OCI-LY1 (cell line): Measurements from ENCODE around the gene PTGIS.

Experiments
- H2AFZ ChIP-seq: fragments of 200-600 bp; sonication (generic), shearing (Covaris generic); 2 replicates; pipeline ENCODE4 v1.6.0; 2014; ENCODE audit warnings: antibody characterized with exemption, mild to moderate bottlenecking, low read length
- H3F3A ChIP-seq: fragments of 200-600 bp; sonication (generic), shearing (Covaris generic); 2 replicates; pipeline ENCODE4 v1.6.0; 2014; ENCODE audit warnings: mild to moderate bottlenecking, antibody characterized with exemption, low read length, moderate library complexity; ENCODE audit not compliant: insufficient read depth
- H3K27ac ChIP-seq: fragments of 200-600 bp; sonication (generic); 2 replicates; pipeline ENCODE4 v1.5.1; 2014; ENCODE audit warnings: low read length, mixed run types, mild to moderate bottlenecking, low read depth; ENCODE audit not compliant: poor library complexity, severe bottlenecking
- H3K27me3 ChIP-seq: fragments of 200-600 bp; sonication (generic); 2 replicates; pipeline ENCODE4 v1.6.0; 2014; ENCODE audit warnings: antibody characterized with exemption, mild to moderate bottlenecking, low read length, moderate library complexity; ENCODE audit not compliant: insufficient read depth
- H3K36me3 ChIP-seq: fragments of 200-600 bp; sonication (generic); 2 replicates; pipeline ENCODE4 v1.6.1; 2014; ENCODE audit warnings: mild to moderate bottlenecking, antibody characterized with exemption, low read length, moderate library complexity, mixed read lengths; ENCODE audit not compliant: insufficient read depth
- H3K4me1 ChIP-seq: fragments of 200-600 bp; sonication (generic); 2 replicates; pipeline ENCODE4 v1.5.1; 2014; ENCODE audit warnings: mild to moderate bottlenecking, low read length, moderate library complexity; ENCODE audit not compliant: insufficient read depth, severe bottlenecking
- H3K4me2 ChIP-seq: fragments of 200-600 bp; sonication (generic), shearing (Covaris generic); 2 replicates; pipeline ENCODE4 v1.6.1; 2014; ENCODE audit warnings: low read length
- H3K4me3 ChIP-seq: fragments of 200-600 bp; sonication (generic); 2 replicates; pipeline ENCODE4 v1.5.1; 2014; ENCODE audit warnings: low read length, low read depth, mild to moderate bottlenecking, mixed read lengths; ENCODE audit not compliant: poor library complexity, severe bottlenecking
- H3K79me2 ChIP-seq: fragments of 200-600 bp; shearing (Covaris generic); 2 replicates; pipeline ENCODE4 v1.6.1; 2016; ENCODE audit warnings: mixed run types, low read length, mixed read lengths; ENCODE audit not compliant: insufficient read depth
- H3K9ac ChIP-seq: fragments of 200-600 bp; sonication (generic), shearing (Covaris generic); 2 replicates; pipeline ENCODE4 v1.6.1; 2014; ENCODE audit warnings: mild to moderate bottlenecking, low read length, mixed read lengths
- H3K9me2 ChIP-seq: fragments of 200-600 bp; sonication (generic), shearing (Covaris generic); 2 replicates; pipeline ENCODE4 v1.6.1; 2014; ENCODE audit warnings: low read depth, mild to moderate bottlenecking, low read length, mixed read lengths
- H3K9me3 ChIP-seq: fragments of 200-600 bp; shearing (Covaris generic); 2 replicates; pipeline ENCODE4 v1.6.1; 2014; ENCODE audit warnings: low read length, mixed read lengths
- H4K20me1 ChIP-seq: fragments of 200-600 bp; sonication (generic), shearing (Covaris generic); 2 replicates; pipeline ENCODE4 v1.6.0; 2016; ENCODE audit warnings: mild to moderate bottlenecking, low read length; ENCODE audit not compliant: insufficient read depth
- CTCF ChIP-seq: fragments of 200-600 bp; sonication (generic), shearing (Covaris generic); IDR thresholded peaks from 2 replicates; pipeline ENCODE4 v1.5.1; 2017; ENCODE audit warnings: mild to moderate bottlenecking, antibody characterized with exemption, low read length, moderate library complexity, mixed read lengths
- EZH2 ChIP-seq: fragments of 200-600 bp; sonication (generic), shearing (Covaris generic); IDR thresholded peaks from 2 replicates; pipeline ENCODE4 v1.8.0; 2017; ENCODE audit warnings: borderline replicate concordance, mixed run types, mild to moderate bottlenecking, antibody characterized with exemption, low read length, moderate library complexity, mixed read lengths

The PTGIS gene

GRCh38 chr20:49517805-49518100, 50.2 kb downstream of the PTGIS start:
- TF ChIP-seq EZH2 (no peak), CTCF (no peak)
- no peaks in the 10 kb centered on the region for H3K36me3 ChIP-seq
- no peaks in the 10 kb centered on the region for H3K9me3 ChIP-seq
- H4K20me1 ChIP-seq = no peaks in the 10 kb centered on the region
- H3K9ac ChIP-seq = no peak overlapping the region
- H3F3A ChIP-seq = no peaks in the 10 kb centered on the region
- no peak overlapping the region for H3K4me3 ChIP-seq
- no peak overlapping the region for H2AFZ ChIP-seq
- H3K27me3 ChIP-seq = peaks cover 17% of the 10 kb centered on the region; the same call in 1 of the 2 replicates
- H3K79me2 ChIP-seq = no peaks in the 10 kb centered on the region
- H3K4me1 ChIP-seq = no peaks in the 10 kb centered on the region
- H3K4me2 ChIP-seq = no peak overlapping the region
- no peak overlapping the region for H3K27ac ChIP-seq
- H3K9me2 ChIP-seq = no peaks in the 10 kb centered on the region

DNA sequence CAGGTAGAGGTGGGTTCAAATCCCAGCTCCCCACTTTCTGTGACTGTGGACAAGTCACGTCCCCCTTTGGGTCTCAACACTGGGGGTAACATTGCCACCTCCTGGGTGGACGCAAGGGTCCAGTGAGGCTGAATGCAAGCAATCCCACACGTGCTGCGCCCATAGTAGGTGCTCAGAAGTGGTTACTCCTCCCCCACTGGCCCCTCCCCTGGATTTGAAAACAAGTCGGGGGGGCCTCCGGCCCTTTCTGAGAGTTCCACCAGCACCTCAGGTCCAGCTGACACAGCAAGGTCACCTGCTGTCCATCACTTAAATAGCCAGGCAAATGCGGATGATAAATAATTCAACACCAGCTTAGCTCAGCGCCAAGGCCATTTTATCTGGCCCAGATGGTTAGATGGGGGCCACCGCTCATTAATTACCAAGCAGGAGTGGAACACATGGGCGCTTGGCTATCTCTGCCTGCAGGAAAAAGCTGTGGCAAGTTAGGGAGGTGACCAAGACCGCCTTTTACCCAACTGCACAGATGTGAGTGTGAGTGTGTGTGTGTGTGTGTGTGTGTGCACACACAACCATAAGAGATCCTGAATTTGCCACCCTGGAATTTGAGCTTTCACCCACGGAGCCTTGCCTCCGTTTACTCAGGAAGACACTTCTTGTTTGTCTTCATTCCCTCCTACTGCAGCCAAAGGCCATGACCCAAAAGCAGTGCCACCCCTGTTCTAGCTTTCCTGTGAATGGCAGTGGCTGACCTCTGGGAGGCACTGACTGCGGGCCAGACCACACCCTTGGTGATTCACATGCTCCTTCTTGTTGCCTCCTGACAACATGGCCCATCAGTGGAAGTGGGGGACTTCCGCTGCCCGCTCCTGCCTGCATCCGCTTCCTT, 50.8 kb downstream of the PTGIS start:
- Histone ChIP-seq H3F3A (no peaks in the 10 kb centered on the region), H3K9me2 (no peaks in the 10 kb centered on the region), H3K36me3 (no peaks in the 10 kb centered on the region), H3K27ac (no peak overlapping the region), H3K27me3 (peaks cover 15% of the 10 kb centered on the region; the same call in 1 of the 2 replicates), H4K20me1 (no peaks in the 10 kb centered on the region), H3K4me3 (no peak overlapping the region), H3K9ac (no peak overlapping the region), H3K9me3 (no peaks in the 10 kb centered on the region), H2AFZ (no peak overlapping the region), H3K4me2 (no peak overlapping the region), H3K79me2 (no peaks in the 10 kb centered on the region), H3K4me1 (no peaks in the 10 kb centered on the region)
- TF ChIP-seq EZH2 = no peak
- no peak for TF ChIP-seq CTCF

- no peak overlapping the region for H3K4me3 ChIP-seq
- H3K27ac ChIP-seq = no peak overlapping the region
- H3K9ac ChIP-seq = no peak overlapping the region
- no peak overlapping the region for H3K4me2 ChIP-seq
- TF ChIP-seq EZH2 (no peak), CTCF (no peak)
- H3K79me2 ChIP-seq = no peaks in the 10 kb centered on the region
- H3K27me3 ChIP-seq = peaks cover 10% of the 10 kb centered on the region; the same call in 1 of the 2 replicates
- H3K9me2 ChIP-seq = no peaks in the 10 kb centered on the region
- no peaks in the 10 kb centered on the region for H3K36me3 ChIP-seq
- H2AFZ ChIP-seq = no peak overlapping the region
- no peaks in the 10 kb centered on the region for H3K4me1 ChIP-seq
- no peaks in the 10 kb centered on the region for H3K9me3 ChIP-seq
- H4K20me1 ChIP-seq = no peaks in the 10 kb centered on the region
- no peaks in the 10 kb centered on the region for H3F3A ChIP-seq
Observed at GRCh38 chr20:49515586-49515985, 52.4 kb downstream of the PTGIS start.
